ENCODE results near the gene IMMP2L. TPM values are rescaled to one million over a fixed set of nuclear protein-coding genes. Genes with fewer than 3 reads are reported as not detected.

IMMP2L gene
- total and polyA plus RNA-seq, 2 of the 8 experiments (the other 6 are each of a cell fraction or from before 2014, with no cell fraction given): 2.3 to 10.1 TPM

DNA sequence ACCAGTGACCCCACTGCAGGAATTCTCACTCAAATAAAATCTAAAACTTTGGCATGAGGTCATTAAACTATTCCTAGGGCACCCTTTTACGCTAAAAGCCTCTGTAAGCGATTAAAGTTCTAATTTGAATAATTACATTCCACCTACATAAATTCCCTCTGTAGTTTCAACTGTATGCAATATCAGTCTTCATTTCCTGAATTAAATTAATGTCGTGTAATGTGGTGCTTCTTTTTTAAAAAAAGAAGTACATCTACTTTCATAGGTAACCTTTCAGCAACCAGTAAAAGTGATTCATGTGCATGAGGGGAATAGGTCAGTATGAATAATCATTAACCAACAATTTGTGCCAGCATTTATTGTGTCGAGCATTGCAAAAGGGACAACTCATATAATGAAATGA, 44.7 kb downstream of the IMMP2L start (continued):
- TF ChIP-seq, protein P1, sequence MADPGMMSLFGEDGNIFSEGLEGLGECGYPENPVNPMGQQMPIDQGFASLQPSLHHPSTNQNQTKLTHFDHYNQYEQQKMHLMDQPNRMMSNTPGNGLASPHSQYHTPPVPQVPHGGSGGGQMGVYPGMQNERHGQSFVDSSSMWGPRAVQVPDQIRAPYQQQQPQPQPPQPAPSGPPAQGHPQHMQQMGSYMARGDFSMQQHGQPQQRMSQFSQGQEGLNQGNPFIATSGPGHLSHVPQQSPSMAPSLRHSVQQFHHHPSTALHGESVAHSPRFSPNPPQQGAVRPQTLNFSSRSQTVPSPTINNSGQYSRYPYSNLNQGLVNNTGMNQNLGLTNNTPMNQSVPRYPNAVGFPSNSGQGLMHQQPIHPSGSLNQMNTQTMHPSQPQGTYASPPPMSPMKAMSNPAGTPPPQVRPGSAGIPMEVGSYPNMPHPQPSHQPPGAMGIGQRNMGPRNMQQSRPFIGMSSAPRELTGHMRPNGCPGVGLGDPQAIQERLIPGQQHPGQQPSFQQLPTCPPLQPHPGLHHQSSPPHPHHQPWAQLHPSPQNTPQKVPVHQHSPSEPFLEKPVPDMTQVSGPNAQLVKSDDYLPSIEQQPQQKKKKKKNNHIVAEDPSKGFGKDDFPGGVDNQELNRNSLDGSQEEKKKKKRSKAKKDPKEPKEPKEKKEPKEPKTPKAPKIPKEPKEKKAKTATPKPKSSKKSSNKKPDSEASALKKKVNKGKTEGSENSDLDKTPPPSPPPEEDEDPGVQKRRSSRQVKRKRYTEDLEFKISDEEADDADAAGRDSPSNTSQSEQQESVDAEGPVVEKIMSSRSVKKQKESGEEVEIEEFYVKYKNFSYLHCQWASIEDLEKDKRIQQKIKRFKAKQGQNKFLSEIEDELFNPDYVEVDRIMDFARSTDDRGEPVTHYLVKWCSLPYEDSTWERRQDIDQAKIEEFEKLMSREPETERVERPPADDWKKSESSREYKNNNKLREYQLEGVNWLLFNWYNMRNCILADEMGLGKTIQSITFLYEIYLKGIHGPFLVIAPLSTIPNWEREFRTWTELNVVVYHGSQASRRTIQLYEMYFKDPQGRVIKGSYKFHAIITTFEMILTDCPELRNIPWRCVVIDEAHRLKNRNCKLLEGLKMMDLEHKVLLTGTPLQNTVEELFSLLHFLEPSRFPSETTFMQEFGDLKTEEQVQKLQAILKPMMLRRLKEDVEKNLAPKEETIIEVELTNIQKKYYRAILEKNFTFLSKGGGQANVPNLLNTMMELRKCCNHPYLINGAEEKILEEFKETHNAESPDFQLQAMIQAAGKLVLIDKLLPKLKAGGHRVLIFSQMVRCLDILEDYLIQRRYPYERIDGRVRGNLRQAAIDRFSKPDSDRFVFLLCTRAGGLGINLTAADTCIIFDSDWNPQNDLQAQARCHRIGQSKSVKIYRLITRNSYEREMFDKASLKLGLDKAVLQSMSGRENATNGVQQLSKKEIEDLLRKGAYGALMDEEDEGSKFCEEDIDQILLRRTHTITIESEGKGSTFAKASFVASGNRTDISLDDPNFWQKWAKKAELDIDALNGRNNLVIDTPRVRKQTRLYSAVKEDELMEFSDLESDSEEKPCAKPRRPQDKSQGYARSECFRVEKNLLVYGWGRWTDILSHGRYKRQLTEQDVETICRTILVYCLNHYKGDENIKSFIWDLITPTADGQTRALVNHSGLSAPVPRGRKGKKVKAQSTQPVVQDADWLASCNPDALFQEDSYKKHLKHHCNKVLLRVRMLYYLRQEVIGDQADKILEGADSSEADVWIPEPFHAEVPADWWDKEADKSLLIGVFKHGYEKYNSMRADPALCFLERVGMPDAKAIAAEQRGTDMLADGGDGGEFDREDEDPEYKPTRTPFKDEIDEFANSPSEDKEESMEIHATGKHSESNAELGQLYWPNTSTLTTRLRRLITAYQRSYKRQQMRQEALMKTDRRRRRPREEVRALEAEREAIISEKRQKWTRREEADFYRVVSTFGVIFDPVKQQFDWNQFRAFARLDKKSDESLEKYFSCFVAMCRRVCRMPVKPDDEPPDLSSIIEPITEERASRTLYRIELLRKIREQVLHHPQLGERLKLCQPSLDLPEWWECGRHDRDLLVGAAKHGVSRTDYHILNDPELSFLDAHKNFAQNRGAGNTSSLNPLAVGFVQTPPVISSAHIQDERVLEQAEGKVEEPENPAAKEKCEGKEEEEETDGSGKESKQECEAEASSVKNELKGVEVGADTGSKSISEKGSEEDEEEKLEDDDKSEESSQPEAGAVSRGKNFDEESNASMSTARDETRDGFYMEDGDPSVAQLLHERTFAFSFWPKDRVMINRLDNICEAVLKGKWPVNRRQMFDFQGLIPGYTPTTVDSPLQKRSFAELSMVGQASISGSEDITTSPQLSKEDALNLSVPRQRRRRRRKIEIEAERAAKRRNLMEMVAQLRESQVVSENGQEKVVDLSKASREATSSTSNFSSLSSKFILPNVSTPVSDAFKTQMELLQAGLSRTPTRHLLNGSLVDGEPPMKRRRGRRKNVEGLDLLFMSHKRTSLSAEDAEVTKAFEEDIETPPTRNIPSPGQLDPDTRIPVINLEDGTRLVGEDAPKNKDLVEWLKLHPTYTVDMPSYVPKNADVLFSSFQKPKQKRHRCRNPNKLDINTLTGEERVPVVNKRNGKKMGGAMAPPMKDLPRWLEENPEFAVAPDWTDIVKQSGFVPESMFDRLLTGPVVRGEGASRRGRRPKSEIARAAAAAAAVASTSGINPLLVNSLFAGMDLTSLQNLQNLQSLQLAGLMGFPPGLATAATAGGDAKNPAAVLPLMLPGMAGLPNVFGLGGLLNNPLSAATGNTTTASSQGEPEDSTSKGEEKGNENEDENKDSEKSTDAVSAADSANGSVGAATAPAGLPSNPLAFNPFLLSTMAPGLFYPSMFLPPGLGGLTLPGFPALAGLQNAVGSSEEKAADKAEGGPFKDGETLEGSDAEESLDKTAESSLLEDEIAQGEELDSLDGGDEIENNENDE (IDR thresholded peaks at IDR 0.05; ENCODE audit: insufficient replicate concordance, low read length): no peak
- TF ChIP-seq NANOG (IDR thresholded peaks at IDR 0.05; ENCODE audit: insufficient read depth, low read depth, low read length, poor library complexity, severe bottlenecking): no peak
- TF ChIP-seq ZNF274 (IDR thresholded peaks at IDR 0.05; ENCODE audit: borderline replicate concordance, extremely low read depth, low read length): no peak
- TF ChIP-seq BRCA1 (IDR thresholded peaks at IDR 0.05; ENCODE audit: low read depth, low read length): no peak
- TF ChIP-seq GABPA (IDR thresholded peaks at IDR 0.05; ENCODE audit: borderline replicate concordance, insufficient read depth, low read length): no peak
- no peak for TF ChIP-seq HDAC2 (IDR thresholded peaks at IDR 0.05; ENCODE audit: borderline replicate concordance in 1 of 2, low read depth in 2 of 2, low read length in 2 of 2)
- TF ChIP-seq TBP (IDR thresholded peaks at IDR 0.05; ENCODE audit: low read depth, low read length): no peak
- TF ChIP-seq SP2 (IDR thresholded peaks at IDR 0.05; ENCODE audit: low read length): no peak
- TF ChIP-seq CHD2 (IDR thresholded peaks at IDR 0.05; ENCODE audit: low read length): no peak
- no peak for TF ChIP-seq SAP30 (IDR thresholded peaks at IDR 0.05; ENCODE audit: insufficient read depth, insufficient replicate concordance, low read length)

All from H1 (cell line).